KMS-11 (cell line): ENCODE data around the gene PLA2G4F.

Experiments
- H2AFZ ChIP-seq: fragments of 200-600 bp; sonication (generic); 2 replicates; pipeline ENCODE4 v1.6.1; 2016; ENCODE audit warnings: antibody characterized with exemption, mixed run types, low read depth
- H3K27ac ChIP-seq: fragments of 200-600 bp; sonication (generic); 2 replicates; pipeline ENCODE4 v1.6.1; 2016; ENCODE audit warnings: mild to moderate bottlenecking, mixed run types
- H3K27me3 ChIP-seq: fragments of 200-600 bp; sonication (generic); 2 replicates; pipeline ENCODE4 v1.6.1; 2017; ENCODE audit warnings: mild to moderate bottlenecking, low read depth, mixed run types, moderate library complexity; ENCODE audit not compliant: insufficient read depth
- H3K36me3 ChIP-seq: fragments of 200-600 bp; sonication (generic); 2 replicates; pipeline ENCODE4 v1.6.1; 2017; ENCODE audit warnings: mild to moderate bottlenecking, mixed run types; ENCODE audit not compliant: insufficient read depth
- H3K4me1 ChIP-seq: fragments of 200-600 bp; sonication (generic); 2 replicates; pipeline ENCODE4 v1.6.1; 2016; ENCODE audit warnings: mild to moderate bottlenecking, low read depth, mixed run types; ENCODE audit not compliant: poor library complexity, severe bottlenecking
- H3K4me2 ChIP-seq: fragments of 200-600 bp; sonication (generic); 2 replicates; pipeline ENCODE4 v1.7.0; 2016; ENCODE audit warnings: mild to moderate bottlenecking, mixed run types
- H3K4me3 ChIP-seq: fragments of 200-600 bp; sonication (generic); IDR thresholded peaks from 2 replicates; pipeline ENCODE4 v1.6.1; 2017; ENCODE audit warnings: low read depth, low read length, mixed read lengths; ENCODE audit not compliant: insufficient read depth
- H3K79me2 ChIP-seq: fragments of 200-600 bp; sonication (generic); 2 replicates; pipeline ENCODE4 v1.6.1; 2016; ENCODE audit warnings: low read depth, mixed run types; ENCODE audit not compliant: insufficient read depth
- H3K9ac ChIP-seq: fragments of 200-600 bp; sonication (generic); 2 replicates; pipeline ENCODE4 v1.6.1; 2016; ENCODE audit warnings: mild to moderate bottlenecking, mixed run types
- H4K20me1 ChIP-seq: fragments of 200-600 bp; sonication (generic); 2 replicates; pipeline ENCODE4 v1.6.1; 2016; ENCODE audit warnings: mild to moderate bottlenecking, mixed run types; ENCODE audit not compliant: insufficient read depth
- TF ChIP-seq, protein P1 (sequence below): fragments of 200-600 bp; sonication (generic); conservative IDR thresholded peaks from 2 replicates; pipeline ENCODE4 v1.6.1; 2017; ENCODE audit warnings: low read depth, mild to moderate bottlenecking, antibody characterized with exemption, low read length, moderate library complexity, mixed read lengths

Gene PLA2G4F

DNA sequence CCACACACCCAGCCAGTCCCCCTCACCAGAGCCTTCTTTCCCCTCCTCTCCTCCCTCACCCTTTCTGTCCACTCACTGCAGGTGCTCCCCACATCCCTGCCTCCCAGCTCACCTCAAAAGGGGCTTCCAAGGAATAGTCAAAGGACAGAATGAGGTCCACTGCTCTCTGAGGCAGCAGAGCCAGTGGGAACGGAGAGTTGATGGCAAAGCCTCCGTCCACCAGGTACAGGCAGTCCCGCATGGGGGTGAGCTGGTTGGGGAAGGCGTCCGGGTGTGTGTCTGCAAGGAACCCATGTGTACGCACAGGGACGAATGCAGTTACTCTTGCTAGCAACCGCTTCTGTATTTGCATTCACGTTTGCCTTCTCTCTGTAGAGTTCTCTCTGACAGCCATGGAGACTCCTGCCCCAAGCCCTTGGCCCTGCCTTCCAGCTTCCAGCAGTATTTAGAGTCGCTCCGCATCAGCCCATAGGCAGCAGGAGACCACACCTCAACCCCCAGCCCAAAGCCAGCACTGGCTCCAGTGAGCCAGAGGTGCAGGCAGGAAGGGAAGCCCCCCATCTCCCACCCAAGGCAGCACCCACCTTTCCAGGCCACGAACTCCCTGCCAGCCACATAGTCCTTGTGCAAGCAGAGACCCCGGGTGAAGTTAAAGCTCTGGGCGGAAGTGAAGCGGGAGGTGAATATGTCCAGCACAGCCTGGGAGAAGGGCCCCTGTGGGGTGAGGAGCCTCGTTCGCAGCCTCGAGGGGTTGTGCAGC lies 12.4 kb downstream of the PLA2G4F start:
- Histone ChIP-seq H2AFZ (no peak overlapping the region), H3K27ac (no peak overlapping the region), H3K36me3 (no peaks in the 10 kb centered on the region), H3K27me3 (0 out of 2 replicates have a peak, but pooled peaks cover 2% of the 10 kb centered on the region), H3K9ac (no peak overlapping the region), H3K79me2 (no peaks in the 10 kb centered on the region), H3K4me3 (no peak overlapping the region), H3K4me1 (no peaks in the 10 kb centered on the region), H3K4me2 (no peak overlapping the region), H4K20me1 (no peaks in the 10 kb centered on the region)
- TF ChIP-seq, protein P1, sequence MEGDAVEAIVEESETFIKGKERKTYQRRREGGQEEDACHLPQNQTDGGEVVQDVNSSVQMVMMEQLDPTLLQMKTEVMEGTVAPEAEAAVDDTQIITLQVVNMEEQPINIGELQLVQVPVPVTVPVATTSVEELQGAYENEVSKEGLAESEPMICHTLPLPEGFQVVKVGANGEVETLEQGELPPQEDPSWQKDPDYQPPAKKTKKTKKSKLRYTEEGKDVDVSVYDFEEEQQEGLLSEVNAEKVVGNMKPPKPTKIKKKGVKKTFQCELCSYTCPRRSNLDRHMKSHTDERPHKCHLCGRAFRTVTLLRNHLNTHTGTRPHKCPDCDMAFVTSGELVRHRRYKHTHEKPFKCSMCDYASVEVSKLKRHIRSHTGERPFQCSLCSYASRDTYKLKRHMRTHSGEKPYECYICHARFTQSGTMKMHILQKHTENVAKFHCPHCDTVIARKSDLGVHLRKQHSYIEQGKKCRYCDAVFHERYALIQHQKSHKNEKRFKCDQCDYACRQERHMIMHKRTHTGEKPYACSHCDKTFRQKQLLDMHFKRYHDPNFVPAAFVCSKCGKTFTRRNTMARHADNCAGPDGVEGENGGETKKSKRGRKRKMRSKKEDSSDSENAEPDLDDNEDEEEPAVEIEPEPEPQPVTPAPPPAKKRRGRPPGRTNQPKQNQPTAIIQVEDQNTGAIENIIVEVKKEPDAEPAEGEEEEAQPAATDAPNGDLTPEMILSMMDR = no peak

DNA sequence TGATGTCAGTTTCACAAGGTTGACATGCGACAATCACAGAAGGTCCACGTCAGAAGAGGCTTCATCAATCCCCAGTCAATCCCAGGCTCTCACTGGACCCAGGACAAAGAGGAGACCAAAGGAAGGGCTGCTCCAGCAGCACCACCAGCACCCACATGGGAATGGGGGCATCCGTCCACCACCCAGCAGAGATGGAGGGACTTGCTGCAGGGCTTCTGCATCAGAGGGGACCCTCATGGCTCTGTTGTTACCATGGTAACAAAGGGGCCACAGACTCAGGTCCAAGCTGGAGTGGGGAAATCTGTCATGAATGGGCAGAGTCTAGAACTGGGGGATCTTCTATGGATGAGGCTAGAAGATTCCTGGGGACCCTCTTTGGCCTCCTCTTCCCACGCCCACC lies 13.1 kb downstream of the PLA2G4F start:
- 0 out of 2 replicates have a peak, but pooled peaks cover 2% of the 10 kb centered on the region for H3K27me3 ChIP-seq
- no peaks in the 10 kb centered on the region for H4K20me1 ChIP-seq
- H3K36me3 ChIP-seq = no peaks in the 10 kb centered on the region
- H3K4me1 ChIP-seq = no peaks in the 10 kb centered on the region
- no peak overlapping the region for H3K9ac ChIP-seq
- no peak overlapping the region for H2AFZ ChIP-seq
- TF ChIP-seq, protein P1 = no peak
- no peaks in the 10 kb centered on the region for H3K79me2 ChIP-seq
- H3K27ac ChIP-seq = no peak overlapping the region
- no peak overlapping the region for H3K4me2 ChIP-seq
- no peak overlapping the region for H3K4me3 ChIP-seq

DNA sequence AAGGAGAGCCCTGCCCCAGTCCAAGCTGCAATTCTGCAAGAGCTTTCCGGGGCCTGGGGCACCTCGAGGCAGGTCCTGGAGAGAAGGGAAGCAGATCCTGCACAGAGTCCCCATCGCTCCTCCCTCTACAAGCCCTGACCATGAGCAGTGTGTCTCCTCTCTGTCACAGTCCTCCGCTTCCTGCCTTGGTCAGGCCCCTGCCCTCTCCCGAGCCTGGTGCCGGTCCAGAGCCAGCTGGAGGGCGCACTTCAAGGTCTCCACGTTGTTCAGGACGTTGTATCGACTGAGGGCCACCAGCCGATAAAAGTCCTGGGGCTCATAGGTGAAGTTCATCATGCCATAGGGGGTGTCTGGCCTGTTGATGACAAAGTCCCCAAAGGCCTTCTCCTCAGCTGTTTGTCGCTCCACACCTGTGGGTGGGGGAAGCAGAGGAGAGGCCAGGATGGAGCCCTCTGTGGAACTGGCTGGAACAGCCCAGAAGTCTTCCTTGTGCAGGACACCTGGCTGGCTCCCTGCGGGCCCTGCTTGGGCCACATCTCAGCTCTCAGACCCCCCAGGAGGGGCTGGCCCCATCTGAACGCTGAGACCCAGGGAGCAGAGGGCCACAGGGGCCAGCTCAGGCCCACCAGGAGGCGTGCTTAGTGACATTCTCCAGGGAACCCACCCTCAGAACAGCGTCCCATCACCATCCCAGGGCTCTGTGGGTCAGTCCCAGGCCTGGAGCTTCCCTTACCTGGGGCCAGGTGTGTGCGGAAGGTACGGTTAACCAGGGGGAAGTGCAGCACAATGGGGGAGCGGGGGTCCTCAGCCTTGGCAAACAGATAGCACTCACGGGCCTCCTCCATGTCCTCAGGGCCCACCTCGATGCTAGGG lies 14.4 kb downstream of the PLA2G4F start:
- Histone ChIP-seq H3K79me2 (no peaks in the 10 kb centered on the region), H3K4me1 (no peaks in the 10 kb centered on the region), H3K4me3 (no peak overlapping the region)

DNA sequence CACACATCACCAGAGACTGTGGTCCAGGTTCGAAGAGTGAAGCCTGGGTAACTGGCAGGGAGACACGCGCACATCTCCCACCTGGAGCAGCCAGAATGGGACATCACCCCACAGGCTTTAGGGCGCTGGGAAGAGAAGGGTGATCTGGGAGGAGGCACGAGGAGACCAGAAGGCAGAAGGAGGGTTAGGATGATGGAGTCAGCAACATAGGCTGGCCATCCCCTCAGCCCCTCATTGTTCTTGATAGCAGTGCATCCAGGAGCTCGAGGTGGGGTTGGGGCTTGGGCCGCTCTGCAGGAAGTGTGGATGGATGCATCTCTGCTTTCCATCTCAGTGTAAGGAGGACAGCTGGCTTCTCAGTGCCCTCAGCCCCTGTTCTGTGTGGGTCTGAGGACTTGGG lies 15.2 kb downstream of the PLA2G4F start:
- H4K20me1 ChIP-seq = no peaks in the 10 kb centered on the region
- H3K4me1 ChIP-seq = no peaks in the 10 kb centered on the region
- no peak overlapping the region for H3K27ac ChIP-seq
- no peaks in the 10 kb centered on the region for H3K36me3 ChIP-seq
- TF ChIP-seq, protein P1 = no peak
- no peak overlapping the region for H3K9ac ChIP-seq
- H3K4me3 ChIP-seq = no peak overlapping the region
- no peaks in the 10 kb centered on the region for H3K79me2 ChIP-seq
- 0 out of 2 replicates have a peak, but pooled peaks cover 2% of the 10 kb centered on the region for H3K27me3 ChIP-seq
- H2AFZ ChIP-seq = no peak overlapping the region
- no peak overlapping the region for H3K4me2 ChIP-seq

More for the DNA sequence above, 14.4 kb downstream of the PLA2G4F start:
- Histone ChIP-seq H3K27ac (no peak overlapping the region), H3K36me3 (no peaks in the 10 kb centered on the region), H3K27me3 (0 out of 2 replicates have a peak, but pooled peaks cover 2% of the 10 kb centered on the region), H4K20me1 (no peaks in the 10 kb centered on the region), H2AFZ (no peak overlapping the region), H3K4me2 (no peak overlapping the region), H3K9ac (no peak overlapping the region)
- TF ChIP-seq, protein P1 = no peak
